ENCODE data around the gene FAH.

The FAH gene

GRCh38 chr15:80156176-80156720 is 3.4 kb downstream of the FAH start:
- TF ChIP-seq ZFX (IDR thresholded peaks at IDR 0.05) = no peak
- TF ChIP-seq CTCF (conservative IDR thresholded peaks at IDR 0.05) = no peak
- H3K27ac ChIP-seq = no peak overlapping the region

DNA sequence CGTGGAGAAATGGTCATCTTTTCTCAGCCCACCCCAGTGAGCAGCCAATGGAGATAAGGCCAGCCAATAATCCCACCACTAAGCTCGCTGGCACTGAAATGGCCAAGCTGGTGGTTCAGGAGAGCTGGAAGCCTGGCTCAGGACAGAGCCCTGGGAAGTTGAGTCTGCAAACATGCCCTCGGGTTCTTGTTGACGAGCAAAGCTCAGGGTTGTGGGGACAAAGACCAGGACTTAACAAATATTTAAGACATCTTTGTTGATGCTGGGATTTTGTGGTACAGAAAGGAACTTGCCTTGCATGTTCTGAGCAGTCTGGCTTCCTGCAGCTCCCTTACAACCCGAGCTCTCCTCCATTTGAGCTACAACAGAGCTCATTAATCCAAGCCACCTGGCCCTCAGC is 4.4 kb downstream of the FAH start:
- TF ChIP-seq ZFX (IDR thresholded peaks at IDR 0.05) = no peak
- no peak for TF ChIP-seq CTCF (conservative IDR thresholded peaks at IDR 0.05)
- H3K27ac ChIP-seq = no peak overlapping the region

DNA sequence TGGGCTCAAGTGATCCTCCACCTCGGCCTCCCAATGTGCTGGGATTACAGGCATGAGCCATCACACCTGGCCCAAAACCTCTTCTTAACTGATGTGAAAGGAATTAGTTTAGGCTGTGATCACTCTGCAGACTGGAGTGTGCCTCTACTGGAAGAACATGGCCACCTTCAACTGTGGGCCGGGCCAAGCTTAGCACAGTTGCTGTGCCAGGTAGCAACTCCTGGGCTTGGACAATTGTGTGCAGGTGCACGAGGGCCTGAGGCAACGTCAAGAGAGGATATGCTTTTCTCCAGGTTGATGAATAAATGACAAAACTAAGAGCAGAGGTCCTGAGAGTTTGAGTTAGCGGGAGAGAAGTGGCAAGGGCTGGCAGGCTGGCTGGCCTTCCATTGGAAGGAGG is 6.5 kb downstream of the FAH start:
- TF ChIP-seq CTCF (conservative IDR thresholded peaks at IDR 0.05) = no peak
- TF ChIP-seq ZFX (IDR thresholded peaks at IDR 0.05) = no peak
- H3K27ac ChIP-seq = no peak overlapping the region

DNA sequence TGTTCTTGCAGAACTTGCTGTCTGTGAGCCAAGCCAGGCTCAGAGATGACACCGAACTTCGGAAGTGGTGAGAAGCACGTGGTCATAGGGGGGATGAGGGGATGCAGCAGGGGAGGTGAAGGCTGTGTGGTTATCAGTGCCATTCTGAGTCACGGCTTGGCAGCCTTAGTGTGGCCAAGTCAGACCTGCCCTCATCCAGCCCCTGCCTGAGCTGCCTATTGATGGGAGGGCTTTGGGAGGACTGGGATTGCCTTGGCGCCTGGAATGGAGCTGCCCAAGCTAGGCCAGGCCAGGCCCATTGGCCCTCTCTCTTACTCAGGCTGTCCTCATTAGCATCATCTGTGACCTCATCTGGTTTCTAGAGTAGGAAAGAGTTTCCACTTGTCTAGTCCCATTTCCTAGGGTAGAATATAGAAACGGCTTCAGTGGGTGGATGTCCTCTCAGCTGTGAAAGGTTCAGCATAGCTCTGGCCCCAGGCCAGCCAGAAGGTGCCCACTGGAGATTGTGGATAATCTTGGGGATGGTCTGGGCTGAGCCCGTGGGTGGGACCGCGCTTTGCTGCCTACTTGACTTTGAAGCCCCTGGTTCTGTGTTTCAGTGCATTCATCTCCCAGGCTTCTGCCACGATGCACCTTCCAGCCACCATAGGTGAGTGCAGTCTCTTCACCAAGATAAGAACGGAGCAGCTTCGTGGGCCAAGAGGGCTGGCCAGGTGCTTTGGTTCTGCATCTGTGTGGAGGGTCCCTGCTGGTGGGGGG is 7.2 kb downstream of the FAH start:
- TF ChIP-seq ZFX (IDR thresholded peaks at IDR 0.05) (no peak), CTCF (conservative IDR thresholded peaks at IDR 0.05) (no peak)
- no peak overlapping the region for H3K27ac ChIP-seq

GRCh38 chr15:80160570-80161156 is 7.9 kb downstream of the FAH start:
- no peak for TF ChIP-seq ZFX (IDR thresholded peaks at IDR 0.05)
- no peak for TF ChIP-seq CTCF (conservative IDR thresholded peaks at IDR 0.05)
- peak overlapping the region; percentile 1; the same call in 1 of the 2 replicates for H3K27ac ChIP-seq

DNA sequence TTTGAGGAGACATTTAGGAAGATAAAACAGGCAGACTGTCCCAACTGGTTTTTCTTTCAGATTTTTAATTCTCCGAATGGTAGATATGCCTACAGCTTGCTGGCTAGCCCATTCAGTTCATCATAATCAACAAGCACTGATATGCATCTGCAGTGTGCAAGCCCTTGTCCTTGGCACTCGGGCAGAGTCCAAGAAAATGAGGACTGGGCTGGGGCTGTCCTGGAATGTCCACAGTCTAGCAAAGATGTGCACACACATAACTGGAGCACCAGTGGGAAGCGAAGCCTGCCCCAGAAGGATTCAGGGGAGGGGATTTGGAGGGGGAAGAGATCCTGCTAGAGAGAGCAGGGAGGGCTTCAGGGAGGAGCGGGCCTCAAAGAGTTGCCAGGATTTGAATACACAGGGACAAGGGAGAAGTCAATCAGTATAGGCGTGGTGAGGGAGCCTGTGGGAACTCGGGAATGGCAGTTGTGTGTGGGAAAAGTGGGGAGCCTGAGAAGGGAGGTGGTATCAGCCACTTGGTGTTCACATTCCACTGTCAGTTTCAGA is 8.7 kb downstream of the FAH start:
- no peak for TF ChIP-seq CTCF (conservative IDR thresholded peaks at IDR 0.05)
- TF ChIP-seq ZFX (IDR thresholded peaks at IDR 0.05) = no peak
- H3K27ac ChIP-seq = no peak overlapping the region

- TF ChIP-seq CTCF (conservative IDR thresholded peaks at IDR 0.05) (no peak), ZFX (IDR thresholded peaks at IDR 0.05) (no peak)
- no peak overlapping the region for H3K27ac ChIP-seq
These were observed 9.3 kb downstream of the FAH start for GRCh38 chr15:80162059-80162554.

Measured in C4-2B (cell line).